MM.1S (cell line): ENCODE measurements around the gene POLR3A.

Experiments used
- DNase-seq: peaks from one replicate; pipeline ENCODE4 v3.0.0-alpha.2; 2015
- H2AFZ ChIP-seq: fragments of 300-600 bp; sonication (generic); 2 replicates; pipeline ENCODE4 v1.6.0; 2016; ENCODE audit warnings: antibody characterized with exemption, low read length
- H3F3A ChIP-seq: fragments of 300-600 bp; sonication (generic); 2 replicates; pipeline ENCODE4 v1.6.1; 2016; ENCODE audit warnings: mild to moderate bottlenecking, antibody characterized with exemption, low read length, moderate library complexity, mixed read lengths; ENCODE audit not compliant: insufficient read depth
- H3K27ac ChIP-seq: fragments of 300-600 bp; sonication (generic); 2 replicates; pipeline ENCODE4 v1.5.1; 2016; ENCODE audit warnings: mild to moderate bottlenecking, low read length
- H3K27me3 ChIP-seq: fragments of 300-600 bp; sonication (generic); replicated peaks from 2 replicates; pipeline ENCODE4 v1.6.0; 2016; ENCODE audit warnings: low read length; ENCODE audit not compliant: insufficient read depth
- H3K36me3 ChIP-seq: fragments of 300-600 bp; sonication (generic); replicated peaks from 2 replicates; pipeline ENCODE4 v1.6.1; 2016; ENCODE audit warnings: mild to moderate bottlenecking, low read length, mixed read lengths; ENCODE audit not compliant: insufficient read depth
- H3K4me1 ChIP-seq: fragments of 300-600 bp; sonication (generic); 2 replicates; pipeline ENCODE4 v1.6.1; 2016; ENCODE audit warnings: low read length, mixed read lengths
- H3K4me2 ChIP-seq: fragments of 300-600 bp; sonication (generic); 2 replicates; pipeline ENCODE4 v1.6.0; 2016; ENCODE audit warnings: low read depth, low read length
- H3K4me3 ChIP-seq: fragments of 300-600 bp; sonication (generic); 2 replicates; pipeline ENCODE4 v1.5.1; 2016; ENCODE audit warnings: low read length, mixed read lengths
- H3K79me2 ChIP-seq: fragments of 300-600 bp; sonication (generic); 2 replicates; pipeline ENCODE4 v1.6.1; 2016; ENCODE audit warnings: mixed run types, low read length, mixed read lengths
- H3K9ac ChIP-seq: fragments of 300-600 bp; sonication (generic); 2 replicates; pipeline ENCODE4 v1.6.1; 2016; ENCODE audit warnings: low read length, mixed read lengths
- H3K9me2 ChIP-seq: fragments of 300-600 bp; sonication (generic); replicated peaks from 2 replicates; pipeline ENCODE4 v1.6.1; 2016; ENCODE audit warnings: mild to moderate bottlenecking, low read length, mixed read lengths; ENCODE audit not compliant: insufficient read depth
- H3K9me3 ChIP-seq: fragments of 300-600 bp; sonication (generic); replicated peaks from 2 replicates; pipeline ENCODE4 v1.6.1; 2016; ENCODE audit warnings: mild to moderate bottlenecking, low read length, mixed read lengths; ENCODE audit not compliant: insufficient read depth
- H4K20me1 ChIP-seq: fragments of 300-600 bp; sonication (generic); 2 replicates; pipeline ENCODE4 v1.6.1; 2016; ENCODE audit warnings: mild to moderate bottlenecking, low read length, moderate library complexity, mixed read lengths; ENCODE audit not compliant: insufficient read depth
- EZH2 ChIP-seq: fragments of 300-600 bp; sonication (generic); optimal IDR thresholded peaks from 2 replicates; pipeline ENCODE3; 2017; ENCODE audit warnings: low read depth, mild to moderate bottlenecking, antibody characterized with exemption, low read length, mixed read lengths
- EZH2phosphoT487 ChIP-seq: fragments of 300-600 bp; sonication (generic); IDR thresholded peaks from 2 replicates; pipeline ENCODE4 v1.6.1; 2018; ENCODE audit warnings: antibody characterized with exemption, low read length
- TF ChIP-seq, protein P1 (sequence below): fragments of 300-600 bp; sonication (generic); IDR thresholded peaks from 2 replicates; pipeline ENCODE4 v1.5.1; 2016; ENCODE audit warnings: antibody characterized with exemption, low read length, mixed read lengths

The POLR3A gene

DNA sequence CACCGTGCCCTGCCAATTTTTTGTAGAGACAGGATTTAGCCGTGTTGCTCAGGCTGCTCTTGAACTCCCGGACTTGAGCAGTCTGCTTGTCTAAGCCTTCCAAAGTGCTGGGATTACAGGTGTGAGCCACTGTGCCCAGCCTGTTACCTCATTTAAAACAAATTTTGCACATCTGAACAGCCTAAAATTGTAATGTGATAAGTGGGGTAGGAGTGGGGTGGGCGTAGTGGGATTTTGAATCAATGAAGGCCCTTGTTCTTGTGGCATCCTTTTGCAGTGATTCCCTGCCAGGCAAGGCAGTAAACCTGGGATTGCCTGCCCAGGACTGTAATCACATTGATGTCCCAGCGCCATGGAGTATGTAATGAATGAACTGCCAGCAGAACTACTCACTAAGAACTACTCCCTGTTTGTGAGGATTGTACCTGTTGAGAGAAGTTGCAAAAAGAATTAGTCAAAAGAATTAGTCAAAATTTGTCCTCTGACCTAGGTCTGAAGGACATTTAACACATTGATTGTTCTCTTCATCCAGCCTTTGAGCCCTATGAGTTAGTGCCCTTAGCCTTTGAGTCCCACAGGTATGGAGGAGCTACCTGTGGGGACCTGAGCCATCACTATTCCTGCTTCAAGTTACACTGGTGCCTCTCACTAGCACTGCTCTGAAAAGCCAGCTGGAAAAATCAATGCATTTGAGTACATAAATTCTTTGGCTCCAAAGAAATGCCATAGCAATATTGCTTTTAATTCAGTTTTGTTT, 9.7 kb upstream of the POLR3A start:
- H3K9me2 ChIP-seq, result no peaks in the 10 kb centered on the region
- peaks cover 58% of the 10 kb centered on the region for H4K20me1 ChIP-seq
- no peak overlapping the region for H3K27ac ChIP-seq
- DNase-seq, result no peak
- no peak overlapping the region for H2AFZ ChIP-seq
- peaks cover 31% of the 10 kb centered on the region for H3K4me1 ChIP-seq
- no peaks in the 10 kb centered on the region for H3K9me3 ChIP-seq
- H3K4me2 ChIP-seq, result no peak overlapping the region
- TF ChIP-seq EZH2phosphoT487 (no peak), EZH2 (no peak)
- TF ChIP-seq, protein P1, sequence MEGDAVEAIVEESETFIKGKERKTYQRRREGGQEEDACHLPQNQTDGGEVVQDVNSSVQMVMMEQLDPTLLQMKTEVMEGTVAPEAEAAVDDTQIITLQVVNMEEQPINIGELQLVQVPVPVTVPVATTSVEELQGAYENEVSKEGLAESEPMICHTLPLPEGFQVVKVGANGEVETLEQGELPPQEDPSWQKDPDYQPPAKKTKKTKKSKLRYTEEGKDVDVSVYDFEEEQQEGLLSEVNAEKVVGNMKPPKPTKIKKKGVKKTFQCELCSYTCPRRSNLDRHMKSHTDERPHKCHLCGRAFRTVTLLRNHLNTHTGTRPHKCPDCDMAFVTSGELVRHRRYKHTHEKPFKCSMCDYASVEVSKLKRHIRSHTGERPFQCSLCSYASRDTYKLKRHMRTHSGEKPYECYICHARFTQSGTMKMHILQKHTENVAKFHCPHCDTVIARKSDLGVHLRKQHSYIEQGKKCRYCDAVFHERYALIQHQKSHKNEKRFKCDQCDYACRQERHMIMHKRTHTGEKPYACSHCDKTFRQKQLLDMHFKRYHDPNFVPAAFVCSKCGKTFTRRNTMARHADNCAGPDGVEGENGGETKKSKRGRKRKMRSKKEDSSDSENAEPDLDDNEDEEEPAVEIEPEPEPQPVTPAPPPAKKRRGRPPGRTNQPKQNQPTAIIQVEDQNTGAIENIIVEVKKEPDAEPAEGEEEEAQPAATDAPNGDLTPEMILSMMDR, result no peak
- peaks cover 40% of the 10 kb centered on the region for H3K36me3 ChIP-seq
- no peak overlapping the region for H3K9ac ChIP-seq
- no peaks in the 10 kb centered on the region for H3K27me3 ChIP-seq
- H3F3A ChIP-seq, result peaks cover 73% of the 10 kb centered on the region
- no peak overlapping the region for H3K4me3 ChIP-seq
- peaks cover 78% of the 10 kb centered on the region for H3K79me2 ChIP-seq

DNA sequence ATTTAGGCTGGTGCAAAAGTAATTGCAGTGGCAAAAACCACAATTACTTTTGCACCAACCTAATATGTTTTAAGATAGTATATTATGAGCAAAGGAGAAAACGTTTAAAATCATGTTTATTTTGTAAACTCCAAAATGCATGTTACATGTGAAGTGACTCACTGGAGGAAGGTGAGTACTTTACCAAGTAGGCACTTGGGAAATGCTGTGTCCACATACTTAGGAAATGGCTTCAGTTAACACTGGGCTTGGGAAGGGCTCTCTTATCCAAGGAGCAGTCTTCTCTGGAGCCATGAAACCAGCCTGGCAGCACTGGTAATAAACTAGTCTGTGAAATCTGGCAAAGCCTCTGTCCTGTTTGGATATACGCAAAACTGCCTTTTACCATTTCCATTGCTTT, 8.8 kb upstream of the POLR3A start:
- Histone ChIP-seq H3K79me2 (peaks cover 82% of the 10 kb centered on the region), H3K36me3 (peaks cover 40% of the 10 kb centered on the region), H3K4me2 (no peak overlapping the region), H3K9me2 (no peaks in the 10 kb centered on the region), H3K27me3 (no peaks in the 10 kb centered on the region), H3K9me3 (no peaks in the 10 kb centered on the region), H2AFZ (no peak overlapping the region), H3K4me3 (no peak overlapping the region), H3F3A (peaks cover 67% of the 10 kb centered on the region), H4K20me1 (peaks cover 58% of the 10 kb centered on the region), H3K9ac (no peak overlapping the region), H3K4me1 (peaks cover 30% of the 10 kb centered on the region), H3K27ac (no peak overlapping the region)
- no peak for DNase-seq
- TF ChIP-seq EZH2phosphoT487 (no peak), EZH2 (no peak)
- TF ChIP-seq, protein P1, result no peak

DNA sequence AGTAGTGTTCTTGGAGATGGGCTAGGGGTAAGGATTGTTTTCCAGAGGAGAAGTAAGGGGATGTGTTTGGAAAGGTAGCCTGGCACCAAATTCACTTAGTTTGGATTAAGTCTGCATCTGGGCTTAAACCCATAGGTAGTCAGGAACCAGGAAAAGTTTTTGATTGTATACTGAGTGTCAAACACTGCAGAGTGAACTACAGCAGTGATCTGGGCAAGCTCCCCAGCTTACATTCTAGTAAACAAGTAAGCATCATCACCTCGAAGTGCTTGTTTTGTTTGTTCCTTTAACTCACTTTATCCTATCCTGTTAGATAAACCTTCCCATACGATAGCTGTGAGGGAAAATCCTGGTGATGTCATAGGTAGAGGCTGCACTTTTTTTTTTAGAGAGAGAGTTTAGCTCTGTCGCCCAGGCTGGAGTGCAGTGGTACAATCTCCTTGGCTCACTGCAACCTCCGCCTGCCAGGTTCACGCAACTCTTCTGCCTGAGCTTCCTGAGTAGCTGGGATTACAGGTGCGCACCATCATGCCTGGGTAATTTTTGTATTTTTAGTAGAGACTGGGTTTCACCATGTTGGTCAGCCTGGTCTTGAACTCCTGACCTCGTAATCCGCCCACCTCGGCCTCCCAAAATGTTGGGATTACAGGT, 6.7 kb upstream of the POLR3A start:
- peaks cover 26% of the 10 kb centered on the region for H3K4me1 ChIP-seq
- H3K27me3 ChIP-seq, result no peaks in the 10 kb centered on the region
- peaks cover 50% of the 10 kb centered on the region for H4K20me1 ChIP-seq
- peaks cover 56% of the 10 kb centered on the region for H3F3A ChIP-seq
- H2AFZ ChIP-seq, result no peak overlapping the region
- H3K4me3 ChIP-seq, result peak overlapping the region; percentile 98
- H3K79me2 ChIP-seq, result peaks cover 74% of the 10 kb centered on the region
- no peaks in the 10 kb centered on the region for H3K9me2 ChIP-seq
- DNase-seq, result no peak
- no peak for TF ChIP-seq EZH2phosphoT487
- TF ChIP-seq EZH2, result no peak
- TF ChIP-seq, protein P1, result no peak
- H3K27ac ChIP-seq, result no peak overlapping the region
- H3K4me2 ChIP-seq, result peak overlapping the region; percentile 99
- peaks cover 35% of the 10 kb centered on the region for H3K36me3 ChIP-seq
- no peaks in the 10 kb centered on the region for H3K9me3 ChIP-seq
- H3K9ac ChIP-seq, result no peak overlapping the region; the same call in 1 of the 2 replicates
